ENCODE data around the gene TBC1D4.
"Not testable (repeated sequence)": the region's sequence is repeated elsewhere in the genome, so short reads cannot be mapped to it uniquely, and the experiment has no call there.

The TBC1D4 gene

DNA sequence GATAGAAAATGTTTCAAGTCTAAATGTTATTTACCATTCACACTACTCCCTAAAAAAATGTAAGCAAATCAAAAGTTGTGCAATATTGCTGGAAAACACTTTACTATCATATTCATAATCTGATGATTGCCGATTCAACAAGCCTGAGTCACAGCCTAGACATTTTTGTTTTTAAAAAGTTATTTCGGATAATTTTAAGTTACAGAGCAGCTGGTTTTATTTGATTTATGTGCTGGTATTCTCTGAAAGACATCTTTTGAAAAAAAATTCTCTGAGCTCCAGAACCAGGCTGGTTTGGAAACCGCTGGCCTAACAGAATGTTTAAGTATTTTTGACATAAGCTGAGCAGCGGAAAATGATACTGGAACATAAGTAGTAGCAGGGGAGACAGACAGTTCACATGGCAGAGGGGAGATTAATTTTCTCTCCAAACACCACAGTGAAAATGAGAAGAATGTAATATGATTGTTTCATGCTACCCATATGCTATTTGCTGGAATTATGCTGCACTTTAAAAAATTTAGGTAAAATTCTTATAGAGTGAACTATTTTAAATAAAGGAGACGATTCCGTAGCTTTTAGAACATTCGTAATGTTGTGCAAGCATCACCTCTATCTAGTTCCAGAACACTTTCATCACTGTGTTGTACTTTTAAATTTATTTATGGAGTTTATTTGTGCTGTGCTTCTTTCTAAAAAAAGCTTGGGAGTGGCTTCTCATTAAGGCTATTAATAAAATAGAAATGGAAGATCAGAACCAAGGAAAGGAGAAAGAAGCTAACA, 36.1 kb downstream of the TBC1D4 start:
- no peak for DNase-seq

DNA sequence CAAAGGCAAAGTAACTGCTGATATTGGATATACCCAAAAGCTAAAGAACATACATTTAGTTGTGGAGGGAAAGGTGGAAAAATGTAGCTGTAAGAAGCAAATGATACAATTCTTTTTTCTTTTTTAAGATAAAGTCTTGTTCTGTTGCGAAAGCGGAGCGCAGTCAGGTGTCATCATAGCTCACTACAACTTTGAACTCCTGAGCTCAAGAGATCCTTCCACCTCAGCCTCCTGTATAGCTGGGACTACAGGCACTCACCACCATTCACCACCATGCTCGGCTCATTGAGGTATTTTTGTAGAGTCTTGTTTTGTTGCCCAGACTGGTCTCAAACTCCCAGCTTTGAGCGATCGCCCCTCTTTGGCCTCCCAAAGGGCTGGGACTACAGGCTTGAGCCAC, 38.0 kb downstream of the TBC1D4 start:
- DNase-seq: no peak

DNA sequence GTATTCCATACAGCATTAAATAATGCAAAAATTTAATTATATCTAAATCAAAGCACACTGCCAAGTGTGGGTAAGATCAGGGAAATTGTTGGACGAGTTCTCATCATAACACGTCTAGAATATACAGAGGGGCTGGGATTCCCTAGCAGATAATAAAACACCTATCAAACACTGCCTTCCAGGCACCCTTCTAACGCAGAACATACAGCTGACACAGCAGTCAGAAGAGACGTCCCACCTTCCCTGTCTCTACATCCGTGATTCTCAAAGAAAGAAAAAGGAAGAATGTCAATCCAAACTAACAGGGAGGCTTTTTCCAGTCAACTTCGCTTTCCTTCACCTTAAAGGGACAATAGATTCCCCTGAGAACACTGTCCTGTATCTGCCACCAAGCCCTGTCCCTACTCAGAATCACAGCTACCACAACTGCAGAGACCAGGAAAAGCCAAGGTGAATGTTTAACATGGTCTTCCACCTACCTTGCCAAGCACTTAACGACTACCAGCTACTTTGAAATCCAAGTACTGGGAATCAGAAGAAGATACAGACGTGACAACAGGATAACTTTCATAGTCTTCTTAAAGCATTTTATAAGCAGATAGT, 38.5 kb downstream of the TBC1D4 start:
- no peak for DNase-seq

DNA sequence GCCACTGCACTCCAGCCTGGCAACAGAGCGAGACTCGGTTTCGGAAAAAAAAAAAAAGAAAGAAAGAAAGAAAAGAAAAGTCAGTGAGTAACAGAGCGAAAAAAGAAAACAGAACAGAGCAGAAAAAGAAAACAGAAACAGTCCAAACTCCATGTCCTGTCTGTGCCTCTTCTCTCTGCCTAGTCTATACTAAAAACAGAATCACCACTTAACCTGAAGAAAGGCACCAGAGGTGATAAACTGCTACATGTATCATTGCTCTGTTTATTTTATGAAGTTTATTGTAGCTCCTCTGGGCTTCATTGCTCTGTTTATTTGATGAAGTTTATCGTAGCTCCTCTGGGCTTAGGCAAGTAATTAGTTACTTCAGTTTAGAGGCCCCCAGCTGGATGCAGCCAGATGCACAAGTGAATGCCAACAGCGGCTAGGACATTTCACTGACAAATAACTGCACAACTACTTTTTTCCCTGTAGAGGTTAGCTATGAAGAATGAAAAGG, 39.2 kb downstream of the TBC1D4 start:
- DNase-seq: no peak

DNA sequence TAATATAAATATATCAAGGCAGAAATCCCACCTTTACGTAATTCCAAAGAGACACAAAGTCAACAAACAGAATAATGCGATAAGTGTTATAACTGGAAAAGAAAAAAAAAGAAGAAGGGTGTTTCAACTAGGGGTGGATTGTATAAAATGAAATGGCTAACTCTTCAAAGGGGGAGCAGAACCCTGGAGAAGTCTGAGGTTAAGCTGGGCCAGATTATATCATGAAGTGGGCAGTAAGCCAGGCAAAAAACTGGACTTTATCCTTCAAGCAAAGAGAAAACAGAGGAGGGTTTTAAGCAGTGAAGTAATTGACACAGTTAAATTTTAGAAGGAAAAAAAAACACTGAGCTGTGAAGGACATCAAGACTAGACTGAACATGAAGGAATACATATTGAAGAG, 41.9 kb downstream of the TBC1D4 start:
- DNase-seq: no peak

DNA sequence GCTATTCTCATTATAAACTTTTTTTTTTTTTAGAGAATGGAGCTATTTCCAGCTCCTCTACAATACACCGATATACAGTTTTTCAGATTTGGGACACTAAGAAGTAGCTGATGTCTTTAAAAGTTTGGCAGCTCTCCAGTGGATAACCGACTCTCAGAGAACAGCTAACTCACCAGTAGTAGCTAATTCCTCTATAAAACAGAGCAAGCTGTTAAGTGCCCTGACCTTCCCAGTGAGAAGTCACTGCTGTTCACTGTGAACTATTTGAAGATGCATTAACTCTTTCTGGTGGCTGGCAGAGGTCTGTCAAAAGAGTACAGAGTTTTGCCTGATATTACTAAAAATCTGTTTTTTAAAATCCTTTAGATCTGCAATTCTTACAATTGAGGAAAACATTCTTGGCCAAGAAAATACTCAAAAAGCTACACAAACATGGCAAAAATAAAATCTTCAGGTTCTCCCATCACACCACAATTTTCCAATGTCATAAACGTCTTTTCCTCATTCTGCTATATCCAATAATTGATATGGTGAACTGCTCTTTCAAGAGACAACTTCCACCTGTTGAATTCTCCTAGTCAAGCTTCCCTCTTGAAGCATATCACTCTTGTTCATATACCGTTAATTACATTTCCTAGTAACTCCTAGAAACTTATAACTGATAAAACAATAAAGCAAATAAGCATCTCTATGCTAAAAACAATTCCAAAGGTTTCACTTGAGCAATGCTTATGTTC, 44.2 kb downstream of the TBC1D4 start:
- DNase-seq: no peak

DNA sequence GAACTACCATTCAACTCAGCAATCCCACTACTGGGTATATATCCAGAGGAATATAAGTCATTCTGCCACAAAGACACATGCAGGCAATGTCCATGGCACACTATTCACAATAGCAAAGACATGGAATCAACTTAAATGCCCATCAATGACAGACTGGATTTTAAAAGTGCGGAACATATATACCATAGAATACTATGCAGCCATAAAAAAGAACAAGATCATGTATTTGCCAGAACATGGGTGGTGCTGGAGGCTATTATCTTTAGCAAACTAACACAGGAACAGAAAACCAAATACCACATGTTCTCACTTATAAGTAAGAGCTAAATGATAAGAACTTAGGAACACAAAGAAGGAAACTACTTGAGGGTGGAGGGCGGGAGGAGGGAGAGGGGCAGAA, 47.8 kb downstream of the TBC1D4 start:
- not testable (repeated sequence) for DNase-seq

DNA sequence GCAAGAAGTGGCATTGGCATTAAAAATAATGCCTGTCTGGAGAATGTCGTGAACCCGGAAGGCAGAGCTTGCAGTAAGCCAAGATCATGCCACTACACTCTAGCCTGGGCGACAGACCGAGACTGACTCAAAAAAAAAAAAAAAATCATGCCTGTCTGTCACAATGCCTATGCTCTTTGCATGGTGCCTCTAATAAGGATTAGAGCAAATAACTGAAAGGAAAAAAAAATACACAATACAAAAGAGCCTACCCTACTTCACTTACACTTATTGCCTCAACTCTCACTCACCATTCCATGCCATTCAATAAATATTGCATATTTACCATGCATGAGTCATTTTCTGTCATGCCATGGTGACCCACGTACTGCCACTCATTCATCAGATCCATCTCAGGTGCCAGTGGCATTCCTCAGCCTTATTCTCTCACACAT, 49.1 kb downstream of the TBC1D4 start:
- DNase-seq: no peak

DNA sequence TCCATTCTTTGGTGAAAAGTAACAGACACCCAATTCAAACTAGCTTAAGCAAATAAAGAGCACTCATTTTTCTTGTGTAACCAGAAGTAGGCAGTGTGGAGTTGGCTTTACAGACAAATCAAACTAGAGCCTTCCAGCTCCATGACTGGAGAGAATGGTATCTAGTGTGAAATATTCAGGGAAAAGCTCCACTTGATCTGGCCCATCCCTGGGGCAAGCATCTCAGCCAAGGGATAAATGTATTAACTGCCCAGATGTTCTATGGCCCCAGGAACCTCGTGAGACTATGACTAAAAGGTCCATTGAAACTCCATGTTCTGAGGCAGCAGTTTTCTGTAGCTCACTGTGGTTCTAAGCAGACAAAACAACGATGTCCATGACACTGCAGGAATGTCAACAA, 49.9 kb downstream of the TBC1D4 start:
- no peak for DNase-seq

DNA sequence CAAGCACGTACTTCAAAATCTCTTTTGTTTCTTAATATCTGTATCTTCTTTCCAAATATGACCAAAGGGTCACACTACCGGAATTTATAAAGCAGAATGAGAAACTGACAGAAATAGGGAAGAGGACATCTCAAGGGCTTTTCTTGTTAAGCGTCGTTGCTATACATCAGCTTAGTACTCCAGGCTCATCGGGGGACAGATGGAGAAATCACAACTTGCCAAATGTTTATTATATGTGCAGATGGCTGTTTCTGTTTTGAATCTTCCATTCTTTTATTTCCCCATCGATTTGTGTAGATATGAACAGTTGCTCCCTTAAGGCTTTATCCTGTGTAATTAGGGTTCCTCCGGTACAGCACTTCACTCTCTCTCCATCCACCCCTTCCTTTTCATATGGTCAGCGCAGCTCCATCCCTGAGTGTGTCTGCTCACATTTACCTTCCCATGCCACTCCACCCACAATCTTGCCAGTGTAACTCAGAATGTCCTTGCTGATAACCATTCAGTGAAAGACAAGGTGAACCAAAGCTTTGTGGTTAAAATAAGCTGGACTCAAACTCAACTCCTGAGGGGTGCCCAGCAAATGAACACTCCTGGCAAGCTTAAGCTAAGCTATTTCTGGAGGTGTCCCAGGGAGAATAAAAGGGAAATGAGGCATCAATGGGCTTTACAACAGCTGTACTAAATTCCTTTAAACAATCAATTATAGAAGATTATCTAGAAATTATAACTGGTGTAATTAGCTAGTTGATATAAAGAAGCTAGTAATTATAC, 51.3 kb downstream of the TBC1D4 start:
- DNase-seq: no peak

DNA sequence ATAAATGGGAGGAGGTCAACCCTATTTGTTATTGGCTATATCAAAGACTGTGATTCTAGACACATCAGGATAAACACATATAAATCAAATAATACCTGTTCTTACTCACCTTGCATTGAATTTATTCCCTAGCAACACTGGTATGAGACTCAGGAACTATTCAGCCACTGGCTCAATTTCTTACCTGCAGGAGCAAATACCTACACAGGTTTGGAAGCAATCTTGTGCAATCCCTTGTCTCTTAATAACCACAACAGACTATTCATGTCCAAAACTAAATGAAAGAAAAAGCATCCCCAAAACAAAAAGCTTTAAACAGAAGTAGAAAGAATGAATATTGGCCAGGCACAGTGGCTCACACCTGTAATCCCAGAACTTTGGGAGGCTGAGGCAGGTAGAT, 55.5 kb downstream of the TBC1D4 start:
- no peak for DNase-seq

DNA sequence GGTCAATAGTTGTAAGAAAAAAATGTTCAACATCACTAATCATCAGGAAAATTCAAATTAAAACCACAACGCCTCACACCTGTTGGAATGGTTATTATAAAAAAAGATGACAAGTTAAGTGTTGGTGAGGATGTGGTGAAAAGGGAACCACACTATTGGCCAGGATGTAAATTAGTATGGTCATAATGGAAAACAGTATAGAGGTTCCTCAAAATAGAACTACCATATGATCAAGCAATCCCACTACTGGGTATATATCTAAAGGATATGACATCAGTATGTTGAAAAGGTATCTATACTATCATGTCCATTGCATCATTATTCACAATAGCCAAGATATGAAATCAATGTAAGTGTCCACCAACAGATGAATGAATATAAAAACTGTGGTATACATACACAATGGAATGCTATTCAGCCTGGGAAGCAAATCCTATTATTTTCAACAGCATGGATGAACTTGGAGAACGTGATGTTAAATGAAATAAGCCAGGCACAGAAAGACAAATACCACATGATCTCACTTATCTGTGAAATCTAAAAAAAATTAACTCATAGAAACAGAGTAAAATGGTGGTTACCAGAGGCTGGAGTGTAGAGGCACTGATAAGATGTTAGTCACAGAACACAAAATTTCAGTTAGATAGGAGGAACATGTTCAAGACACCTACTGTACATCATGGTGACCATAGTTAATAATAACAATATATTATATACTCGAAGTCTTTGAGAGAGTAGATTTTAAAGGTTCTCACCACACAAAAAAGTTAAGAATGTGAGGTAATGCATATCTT, 56.6 kb downstream of the TBC1D4 start:
- DNase-seq: no peak

DNA sequence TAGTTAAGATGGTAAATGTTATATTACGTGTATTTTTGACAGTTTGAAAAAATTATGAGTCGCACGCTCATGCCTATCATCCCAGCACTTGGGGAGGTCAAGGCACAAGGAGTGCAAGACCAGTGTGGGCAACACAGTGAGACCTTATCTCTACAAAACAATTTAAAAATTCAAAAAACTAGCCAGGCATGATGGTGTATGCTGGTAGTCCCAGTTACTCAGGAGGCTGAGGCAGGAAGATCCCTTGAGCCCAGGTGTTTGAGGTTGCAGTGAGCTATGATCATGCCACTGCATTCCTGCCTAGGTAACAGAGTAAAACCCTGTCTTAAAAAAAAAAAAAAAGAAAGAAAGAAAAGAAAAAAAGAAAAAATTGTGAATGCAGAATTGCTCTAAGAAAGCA, 58.0 kb downstream of the TBC1D4 start:
- DNase-seq: no peak

DNA sequence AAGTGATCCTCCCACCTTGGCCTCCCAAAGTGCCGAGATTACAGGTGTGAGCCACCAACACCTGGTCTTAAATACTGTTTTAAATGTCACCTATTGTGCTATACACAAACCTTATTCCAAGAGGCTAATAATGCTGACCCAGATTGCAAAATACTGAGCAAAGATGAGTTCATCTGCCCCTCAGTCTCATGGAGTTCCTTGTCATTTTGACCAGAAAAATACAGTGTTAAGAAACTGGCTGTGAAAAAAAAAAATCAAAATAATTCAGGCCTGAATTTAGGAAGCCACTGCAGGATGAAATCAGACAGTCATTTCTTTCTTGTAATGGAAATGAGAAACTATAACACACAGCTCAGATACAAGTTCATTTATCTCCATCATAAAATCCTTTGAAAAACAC, 59.9 kb downstream of the TBC1D4 start:
- DNase-seq: no peak

DNA sequence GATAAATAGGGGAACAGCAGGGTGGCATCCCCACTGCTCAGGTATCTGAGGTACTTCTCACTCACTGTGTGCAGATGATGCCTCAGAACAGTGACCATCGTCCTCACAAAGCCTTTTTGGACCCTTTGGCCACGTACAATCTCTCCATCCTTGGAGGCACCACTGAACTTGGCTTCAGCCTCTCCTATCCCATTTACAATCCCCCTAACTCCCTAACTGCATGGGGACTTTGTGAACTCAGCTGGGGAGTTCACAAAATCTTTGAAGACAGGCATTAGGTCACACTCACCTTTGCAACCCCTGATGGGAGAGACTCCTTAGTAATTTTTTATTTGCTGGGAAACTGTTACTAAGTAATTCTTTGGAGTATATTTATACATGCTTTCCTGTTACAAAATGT, 60.8 kb downstream of the TBC1D4 start:
- no peak for DNase-seq

DNA sequence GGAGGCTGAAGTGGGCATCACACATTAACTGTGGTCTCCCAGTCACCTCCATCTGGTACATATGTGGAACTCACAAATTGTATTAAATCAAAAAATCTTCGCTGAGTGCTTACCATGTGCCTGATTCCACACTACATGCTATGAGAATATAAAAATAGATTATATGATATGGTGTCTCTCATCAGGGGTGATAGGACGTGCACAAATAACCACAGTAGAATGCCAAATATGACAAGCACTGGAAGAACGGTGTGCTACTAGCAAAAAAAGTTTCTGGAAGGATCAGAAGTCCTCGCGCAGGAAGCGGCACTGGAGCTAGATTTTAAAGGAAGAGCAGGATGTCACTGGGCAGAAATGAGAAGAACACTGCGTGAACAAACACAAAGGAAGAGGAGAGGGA, 62.3 kb downstream of the TBC1D4 start:
- no peak for DNase-seq

DNA sequence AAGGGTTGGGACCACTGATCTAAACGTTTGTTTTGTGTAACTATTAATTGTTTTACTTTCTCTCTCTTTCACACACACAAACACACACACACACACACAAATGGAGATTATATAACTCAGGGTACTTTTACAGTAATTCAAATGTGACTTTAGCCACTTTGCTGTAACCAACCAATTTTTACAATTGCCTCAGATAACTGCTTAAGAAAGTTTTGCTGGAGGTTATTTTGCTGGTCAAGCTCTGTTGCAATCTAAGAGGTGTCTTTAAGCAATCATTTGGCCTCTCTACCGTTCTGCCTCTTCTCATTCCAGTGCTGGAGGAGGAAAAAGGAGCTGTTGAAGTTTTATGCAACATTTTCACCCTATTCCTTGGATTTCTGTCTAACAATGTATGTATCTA, 63.0 kb downstream of the TBC1D4 start:
- no peak for DNase-seq

DNA sequence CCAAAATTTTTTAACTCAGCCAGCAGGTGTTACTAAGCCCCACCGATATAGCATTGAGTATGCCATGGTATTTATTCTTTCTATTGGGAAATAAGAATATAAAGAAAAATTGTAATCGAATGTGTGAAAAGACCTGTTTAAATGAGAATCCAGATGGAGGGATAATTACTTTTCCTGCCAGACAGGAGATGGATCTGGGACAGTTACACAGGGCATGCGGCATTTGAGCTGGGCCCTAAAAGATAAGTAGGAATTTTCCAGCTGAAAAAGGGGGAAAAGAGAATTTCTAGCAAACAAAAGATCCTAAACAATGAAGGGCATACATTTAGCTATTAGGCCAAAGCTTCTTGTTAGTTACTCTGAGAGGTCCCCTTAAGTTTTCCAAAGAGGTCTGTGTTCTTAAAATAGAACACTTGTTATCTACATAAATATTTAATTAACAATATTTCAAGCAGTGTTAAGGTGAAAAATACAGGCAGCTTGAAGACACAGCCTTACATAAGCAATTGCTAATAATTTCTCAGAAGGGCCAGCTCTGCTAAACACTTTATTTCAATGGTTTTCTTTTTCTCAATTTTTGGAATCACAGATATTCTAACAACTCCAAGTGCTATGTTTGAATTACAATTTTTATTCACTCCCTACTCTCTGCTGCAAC, 63.7 kb downstream of the TBC1D4 start:
- DNase-seq: no peak

DNA sequence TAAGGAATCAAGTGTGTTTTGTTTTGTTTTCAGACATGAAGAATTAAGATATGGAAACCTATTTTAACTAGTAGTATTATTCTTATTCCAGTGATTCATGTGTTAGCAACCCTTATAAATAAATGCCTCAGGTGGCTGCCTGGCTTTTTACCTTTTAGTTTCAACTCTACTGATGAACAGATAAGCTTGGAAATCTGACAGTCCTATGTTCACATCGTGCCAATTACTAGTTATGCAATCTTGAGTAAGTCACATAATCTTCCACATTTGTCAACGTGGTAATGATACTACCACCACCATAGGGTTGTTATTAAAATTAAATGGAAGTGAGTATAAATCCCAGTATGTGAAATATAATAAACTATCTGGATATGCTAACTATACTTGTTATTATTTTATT, 64.3 kb downstream of the TBC1D4 start:
- no peak for DNase-seq

DNA sequence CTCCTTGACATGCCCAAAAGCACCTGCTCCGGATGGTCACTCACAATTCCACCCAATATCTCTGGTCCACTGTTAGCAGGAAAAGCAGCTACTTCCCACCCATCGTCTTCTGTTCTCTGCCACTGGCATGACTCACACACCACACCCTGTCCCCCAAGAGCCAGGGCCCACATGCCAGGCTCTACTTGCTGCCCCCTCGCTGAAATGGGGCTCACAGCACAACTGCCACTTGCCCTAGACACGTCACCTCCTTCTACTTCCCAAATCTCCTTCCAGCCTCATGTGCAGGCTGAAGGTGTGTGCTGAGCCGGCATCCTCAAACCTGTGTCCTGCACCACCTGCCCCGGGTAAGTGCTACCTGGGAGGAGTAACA, 65.0 kb downstream of the TBC1D4 start:
- no peak for DNase-seq

DNA sequence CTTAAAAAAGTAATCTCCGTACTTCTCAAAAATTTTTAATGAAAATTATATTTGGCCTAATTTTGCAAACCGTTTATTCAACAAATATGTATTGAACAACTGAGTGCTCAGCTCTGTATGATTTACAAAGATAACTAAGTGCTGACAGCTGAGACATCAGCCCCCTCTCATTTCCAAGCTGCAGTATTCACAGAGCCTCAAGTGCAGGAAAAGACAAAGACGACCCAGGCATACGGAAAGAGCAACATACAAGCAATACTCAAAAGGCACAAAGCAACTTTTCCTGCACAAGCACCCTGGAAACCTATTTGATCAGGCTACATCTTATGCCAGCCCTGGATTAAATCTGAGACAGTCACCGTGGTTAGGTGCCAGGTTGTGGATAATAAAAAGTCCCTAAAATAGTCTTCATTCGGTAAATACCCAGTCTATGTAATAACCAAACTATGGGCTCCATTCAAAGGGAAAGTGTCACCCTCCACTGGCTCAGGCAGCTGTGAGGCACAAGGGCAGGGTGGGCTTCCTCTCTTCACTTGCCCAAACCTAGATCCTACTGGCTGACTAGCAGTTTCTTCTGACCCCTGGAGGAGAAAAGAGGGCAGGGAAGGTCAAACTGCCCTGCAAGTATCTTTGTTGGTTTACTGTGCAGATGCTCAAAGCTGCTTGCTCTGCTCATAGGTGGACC, 65.5 kb downstream of the TBC1D4 start:
- DNase-seq: no peak
